ENCODE data around the gene HIPK1. TPM values are rescaled to one million over a fixed set of nuclear protein-coding genes. Genes with fewer than 3 reads are reported as not detected.
"Not testable (repeated sequence)": the region's sequence is repeated elsewhere in the genome, so short reads cannot be mapped to it uniquely, and the experiment has no call there.

Gene HIPK1
- total RNA-seq, 1 donor from 2014 or later = 72.3 TPM

DNA sequence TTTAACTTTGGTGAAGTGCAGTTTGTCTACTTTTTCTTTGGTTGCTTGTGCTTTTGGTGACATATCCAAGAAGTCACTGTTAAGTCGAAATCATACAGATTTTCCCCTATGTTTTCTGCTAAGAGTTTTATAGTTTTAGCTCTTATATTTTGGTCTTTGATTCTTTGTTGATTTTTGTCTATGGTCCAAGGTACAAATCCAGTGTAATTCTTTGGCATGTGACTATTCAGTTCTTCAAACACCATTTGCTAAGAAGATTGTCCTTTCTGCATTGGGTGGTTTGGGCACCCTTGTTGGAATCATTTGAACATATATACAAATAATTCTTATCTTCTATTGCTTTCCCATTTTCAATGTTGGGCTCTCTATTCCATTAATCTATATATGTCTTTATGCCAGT lies 16.2 kb downstream of the HIPK1 start:
- DNase-seq (ENCODE audit: low spot score) = no peak

- DNase-seq (ENCODE audit: low spot score) = no peak
Measured at GRCh38 chr1:113946112-113946511, 17.0 kb downstream of the HIPK1 start.

GRCh38 chr1:113946678-113947387 lies 17.7 kb downstream of the HIPK1 start:
- no peak for DNase-seq (ENCODE audit: low spot score)

GRCh38 chr1:113947388-113948107 lies 18.4 kb downstream of the HIPK1 start:
- DNase-seq (ENCODE audit: low spot score) = no peak

GRCh38 chr1:113948151-113948550 lies 19.0 kb downstream of the HIPK1 start:
- not testable (repeated sequence) for DNase-seq (ENCODE audit: low spot score)

DNA sequence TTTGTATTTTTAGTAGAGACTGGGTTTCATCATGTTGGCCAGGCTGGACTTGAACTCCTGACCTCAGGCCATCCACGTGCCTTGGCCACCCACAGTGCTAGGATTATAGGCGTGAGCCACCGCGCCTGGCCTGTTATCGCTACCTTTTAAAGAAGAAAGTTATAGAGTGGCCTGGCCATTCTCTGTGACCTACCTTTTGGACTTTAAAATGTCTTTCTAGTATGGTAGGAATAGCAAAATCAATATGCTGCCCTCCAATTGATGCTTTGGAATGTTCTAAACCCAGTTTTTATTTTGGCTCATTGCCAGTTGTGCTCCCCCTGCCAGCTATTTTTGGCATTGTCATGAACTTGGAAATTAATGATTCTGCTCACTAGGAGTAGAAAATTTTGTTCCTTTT lies 19.9 kb downstream of the HIPK1 start:
- no peak for DNase-seq (ENCODE audit: low spot score)

DNA sequence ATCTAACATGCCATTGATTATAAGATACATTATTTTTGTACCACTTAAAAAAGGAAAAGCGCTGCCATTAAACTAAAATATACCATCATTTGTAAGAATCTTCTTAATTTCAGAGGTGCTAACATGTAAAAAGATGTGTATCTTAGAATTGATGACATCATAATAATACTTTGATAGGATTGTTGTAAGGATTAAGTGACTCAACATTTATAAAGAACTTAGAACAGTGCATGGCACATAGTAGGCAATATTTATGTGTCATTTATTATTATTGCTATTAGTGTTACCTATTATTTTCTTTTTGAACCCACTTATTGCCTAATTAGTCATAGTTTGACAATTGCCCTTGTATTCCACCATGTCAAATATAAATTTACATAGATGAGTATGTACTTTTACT lies 21.8 kb downstream of the HIPK1 start:
- DNase-seq (ENCODE audit: low spot score) = no peak

DNA sequence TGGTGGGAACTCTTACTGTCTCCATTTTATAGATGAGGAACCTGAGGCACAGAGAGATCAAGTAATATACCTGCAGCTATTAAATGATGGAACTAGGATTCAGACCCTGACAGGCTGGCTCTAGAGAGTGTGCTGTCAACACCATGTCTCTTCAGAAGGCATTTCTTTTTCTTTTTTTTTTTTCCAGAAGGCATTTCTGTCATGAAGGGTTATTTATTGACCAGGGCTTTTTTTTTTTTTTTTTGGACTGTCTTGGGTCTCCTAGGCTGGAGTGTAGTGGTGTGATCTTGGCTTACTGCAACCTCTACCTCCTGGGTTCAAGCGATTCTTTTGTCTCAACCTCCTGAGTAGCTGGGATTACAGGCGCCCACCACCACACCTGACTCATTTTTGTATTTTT lies 22.6 kb downstream of the HIPK1 start:
- DNase-seq (ENCODE audit: low spot score) = no peak

- DNase-seq (ENCODE audit: low spot score) = no peak
Measured at GRCh38 chr1:113957984-113958383, 28.9 kb downstream of the HIPK1 start.

GRCh38 chr1:113958691-113959090 lies 29.6 kb downstream of the HIPK1 start:
- DNase-seq (ENCODE audit: low spot score) = no peak

DNA sequence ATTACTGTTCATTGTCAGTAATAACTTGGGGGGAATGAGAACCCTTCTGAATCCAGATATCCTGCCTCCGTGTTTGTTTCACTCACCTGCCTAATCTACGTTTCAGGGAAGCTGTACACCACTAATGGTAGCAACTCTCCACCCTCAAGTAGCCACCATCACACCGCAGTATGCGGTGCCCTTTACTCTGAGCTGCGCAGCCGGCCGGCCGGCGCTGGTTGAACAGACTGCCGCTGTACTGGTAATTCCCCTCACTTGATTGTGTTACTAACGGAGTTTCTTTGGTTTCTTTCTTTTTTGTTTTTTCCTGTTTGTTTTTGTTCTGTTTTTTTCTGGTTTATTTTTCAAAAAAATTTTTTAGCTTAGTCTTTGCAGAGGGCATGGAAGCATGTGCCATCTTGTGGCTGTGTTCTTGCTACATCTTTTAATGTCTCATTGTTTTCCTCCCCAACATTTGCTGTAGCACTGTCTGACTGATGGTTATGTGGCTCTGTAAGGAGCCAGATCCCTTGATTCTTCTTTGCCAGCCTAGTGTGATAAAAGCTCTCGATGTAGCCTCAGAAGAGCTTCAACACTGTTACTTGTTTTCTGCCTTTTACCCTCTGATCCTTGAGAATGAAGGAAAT lies 34.3 kb downstream of the HIPK1 start:
- DNase-seq (ENCODE audit: low spot score) = no peak

GRCh38 chr1:113965703-113966412 lies 36.7 kb downstream of the HIPK1 start:
- no peak for DNase-seq (ENCODE audit: low spot score)

DNA sequence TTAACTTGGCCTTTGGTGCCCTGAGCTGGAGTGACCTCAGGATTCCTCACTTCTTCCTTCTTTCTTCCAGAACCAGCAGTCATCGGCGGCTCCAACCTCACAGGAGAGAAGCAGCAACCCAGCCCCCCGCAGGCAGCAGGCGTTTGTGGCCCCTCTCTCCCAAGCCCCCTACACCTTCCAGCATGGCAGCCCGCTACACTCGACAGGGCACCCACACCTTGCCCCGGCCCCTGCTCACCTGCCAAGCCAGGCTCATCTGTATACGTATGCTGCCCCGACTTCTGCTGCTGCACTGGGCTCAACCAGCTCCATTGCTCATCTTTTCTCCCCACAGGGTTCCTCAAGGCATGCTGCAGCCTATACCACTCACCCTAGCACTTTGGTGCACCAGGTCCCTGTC lies 43.8 kb downstream of the HIPK1 start:
- no peak for DNase-seq (ENCODE audit: low spot score)

DNA sequence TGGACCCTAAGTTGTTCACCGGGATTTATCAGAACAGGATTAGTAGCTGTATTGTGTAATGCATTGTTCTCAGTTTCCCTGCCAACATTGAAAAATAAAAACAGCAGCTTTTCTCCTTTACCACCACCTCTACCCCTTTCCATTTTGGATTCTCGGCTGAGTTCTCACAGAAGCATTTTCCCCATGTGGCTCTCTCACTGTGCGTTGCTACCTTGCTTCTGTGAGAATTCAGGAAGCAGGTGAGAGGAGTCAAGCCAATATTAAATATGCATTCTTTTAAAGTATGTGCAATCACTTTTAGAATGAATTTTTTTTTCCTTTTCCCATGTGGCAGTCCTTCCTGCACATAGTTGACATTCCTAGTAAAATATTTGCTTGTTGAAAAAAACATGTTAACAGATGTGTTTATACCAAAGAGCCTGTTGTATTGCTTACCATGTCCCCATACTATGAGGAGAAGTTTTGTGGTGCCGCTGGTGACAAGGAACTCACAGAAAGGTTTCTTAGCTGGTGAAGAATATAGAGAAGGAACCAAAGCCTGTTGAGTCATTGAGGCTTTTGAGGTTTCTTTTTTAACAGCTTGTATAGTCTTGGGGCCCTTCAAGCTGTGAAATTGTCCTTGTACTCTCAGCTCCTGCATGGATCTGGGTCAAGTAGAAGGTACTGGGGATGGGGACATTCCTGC lies 46.2 kb downstream of the HIPK1 start:
- no peak for DNase-seq (ENCODE audit: low spot score)

- DNase-seq (ENCODE audit: low spot score) = no peak
Measured at GRCh38 chr1:113976609-113977278, 47.6 kb downstream of the HIPK1 start.

DNA sequence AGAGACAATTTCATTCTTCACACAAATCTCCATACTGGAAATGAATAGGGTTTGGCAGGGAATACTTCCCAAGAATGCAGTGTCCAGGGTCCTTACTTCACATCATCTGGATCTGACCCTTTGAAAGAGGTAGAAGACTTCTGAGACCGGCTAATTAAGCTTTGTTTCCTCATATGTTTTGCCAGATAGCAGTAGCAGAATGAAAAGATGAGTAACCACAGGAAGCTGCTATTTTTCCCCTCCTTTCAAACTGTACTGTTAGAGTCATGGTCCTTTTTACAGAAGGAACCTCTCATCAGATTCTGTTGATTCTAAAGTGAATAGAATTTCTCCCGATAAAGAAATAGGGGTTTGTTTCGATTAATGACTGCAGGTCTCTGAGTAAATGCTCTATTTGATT lies 48.8 kb downstream of the HIPK1 start:
- DNase-seq (ENCODE audit: low spot score) = no peak

GRCh38 chr1:113978863-113979702 lies 50.0 kb downstream of the HIPK1 start, which contains the start of gene OLFML3:
OLFML3 (plus strand) TSS chr1:113979474; CDS start chr1:113979517, 43 bp downstream.
- peak; percentile 91 for DNase-seq (ENCODE audit: low spot score)

DNA sequence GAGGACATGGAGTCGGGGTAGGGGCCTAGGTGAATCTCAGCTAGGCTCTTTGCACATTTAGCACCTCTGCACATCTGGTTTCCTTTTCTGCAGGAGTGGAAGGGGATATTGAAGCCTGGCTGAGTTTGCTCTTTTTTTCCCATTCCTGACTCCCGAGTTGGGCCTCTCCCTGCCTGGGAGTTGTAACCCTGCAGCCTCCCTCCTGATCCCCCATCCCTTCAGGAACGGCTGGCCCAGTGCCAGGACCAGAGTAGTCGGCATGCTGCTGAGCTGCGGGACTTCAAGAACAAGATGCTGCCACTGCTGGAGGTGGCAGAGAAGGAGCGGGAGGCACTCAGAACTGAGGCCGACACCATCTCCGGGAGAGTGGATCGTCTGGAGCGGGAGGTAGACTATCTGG lies 51.0 kb downstream of the HIPK1 start:
- no peak for DNase-seq (ENCODE audit: low spot score)

GRCh38 chr1:113981962-113982931 lies 53.1 kb downstream of the HIPK1 start:
- peak; percentile 62 for DNase-seq (ENCODE audit: low spot score)

Measured in mucosa of gallbladder (tissue), 1 donor.